ENCODE results near the gene DEFB129.

DNA sequence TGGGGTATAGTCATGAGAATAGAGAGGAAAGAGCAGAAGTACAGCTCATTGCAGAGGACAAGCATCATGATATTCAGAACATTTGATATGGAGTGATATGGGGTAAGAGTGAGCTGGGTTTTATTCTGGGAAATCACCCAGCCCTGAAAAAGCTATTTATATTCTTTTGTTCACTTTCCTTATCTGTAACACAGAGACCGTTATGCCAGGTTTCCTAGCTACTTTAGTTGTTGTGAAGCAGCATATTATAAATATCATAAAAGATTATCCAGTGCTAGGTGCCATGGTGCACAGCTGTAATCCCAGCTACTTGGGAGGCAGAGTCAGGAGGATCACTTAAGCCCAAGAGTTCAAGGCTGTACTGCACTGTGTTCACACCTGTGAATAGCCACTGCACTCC lies 9.8 kb upstream of the DEFB129 start:
- TF ChIP-seq, protein P1, sequence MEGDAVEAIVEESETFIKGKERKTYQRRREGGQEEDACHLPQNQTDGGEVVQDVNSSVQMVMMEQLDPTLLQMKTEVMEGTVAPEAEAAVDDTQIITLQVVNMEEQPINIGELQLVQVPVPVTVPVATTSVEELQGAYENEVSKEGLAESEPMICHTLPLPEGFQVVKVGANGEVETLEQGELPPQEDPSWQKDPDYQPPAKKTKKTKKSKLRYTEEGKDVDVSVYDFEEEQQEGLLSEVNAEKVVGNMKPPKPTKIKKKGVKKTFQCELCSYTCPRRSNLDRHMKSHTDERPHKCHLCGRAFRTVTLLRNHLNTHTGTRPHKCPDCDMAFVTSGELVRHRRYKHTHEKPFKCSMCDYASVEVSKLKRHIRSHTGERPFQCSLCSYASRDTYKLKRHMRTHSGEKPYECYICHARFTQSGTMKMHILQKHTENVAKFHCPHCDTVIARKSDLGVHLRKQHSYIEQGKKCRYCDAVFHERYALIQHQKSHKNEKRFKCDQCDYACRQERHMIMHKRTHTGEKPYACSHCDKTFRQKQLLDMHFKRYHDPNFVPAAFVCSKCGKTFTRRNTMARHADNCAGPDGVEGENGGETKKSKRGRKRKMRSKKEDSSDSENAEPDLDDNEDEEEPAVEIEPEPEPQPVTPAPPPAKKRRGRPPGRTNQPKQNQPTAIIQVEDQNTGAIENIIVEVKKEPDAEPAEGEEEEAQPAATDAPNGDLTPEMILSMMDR (IDR thresholded peaks at IDR 0.05), result no peak
- TF ChIP-seq POLR2A (IDR thresholded peaks at IDR 0.05) (no peak), EP300 (IDR thresholded peaks at IDR 0.05) (no peak)

Measured in suprapubic skin (tissue), 3 donors.